Upper lobe of left lung (tissue), 4 donors: Measurements from ENCODE around the gene ZBTB8A.

ENCODE experiments used
- POLR2A ChIP-seq, 4 donors: fragments of 450-650 bp; IDR thresholded peaks; one replicate each; pipeline ENCODE4 v1.5.1; 2016 to 2017; ENCODE audit warnings: antibody characterized with exemption in 4 of 4, mild to moderate bottlenecking in 2 of 4
- POLR2AphosphoS5 ChIP-seq, 2 donors: sonication (generic); formaldehyde crosslinking; IDR thresholded peaks; one replicate each; pipeline ENCODE4 v1.5.1; 2017; ENCODE audit warnings: antibody characterized with exemption in 2 of 2
- TF ChIP-seq, protein P1 (sequence below), 6 experiments: fragments of 450-650 bp in 4 of 6; fragments of 200-600 bp in 2 of 6; sonication (generic) in 2 of 6; IDR thresholded peaks; one replicate each; pipeline ENCODE4 v1.5.1; 2016 to 2019; ENCODE audit warnings: antibody characterized with exemption in 6 of 6

- TF ChIP-seq, protein P1, sequence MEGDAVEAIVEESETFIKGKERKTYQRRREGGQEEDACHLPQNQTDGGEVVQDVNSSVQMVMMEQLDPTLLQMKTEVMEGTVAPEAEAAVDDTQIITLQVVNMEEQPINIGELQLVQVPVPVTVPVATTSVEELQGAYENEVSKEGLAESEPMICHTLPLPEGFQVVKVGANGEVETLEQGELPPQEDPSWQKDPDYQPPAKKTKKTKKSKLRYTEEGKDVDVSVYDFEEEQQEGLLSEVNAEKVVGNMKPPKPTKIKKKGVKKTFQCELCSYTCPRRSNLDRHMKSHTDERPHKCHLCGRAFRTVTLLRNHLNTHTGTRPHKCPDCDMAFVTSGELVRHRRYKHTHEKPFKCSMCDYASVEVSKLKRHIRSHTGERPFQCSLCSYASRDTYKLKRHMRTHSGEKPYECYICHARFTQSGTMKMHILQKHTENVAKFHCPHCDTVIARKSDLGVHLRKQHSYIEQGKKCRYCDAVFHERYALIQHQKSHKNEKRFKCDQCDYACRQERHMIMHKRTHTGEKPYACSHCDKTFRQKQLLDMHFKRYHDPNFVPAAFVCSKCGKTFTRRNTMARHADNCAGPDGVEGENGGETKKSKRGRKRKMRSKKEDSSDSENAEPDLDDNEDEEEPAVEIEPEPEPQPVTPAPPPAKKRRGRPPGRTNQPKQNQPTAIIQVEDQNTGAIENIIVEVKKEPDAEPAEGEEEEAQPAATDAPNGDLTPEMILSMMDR (IDR thresholded peaks at IDR 0.05), result no peak
- TF ChIP-seq POLR2AphosphoS5 (IDR thresholded peaks at IDR 0.05), result no peak
- TF ChIP-seq POLR2A (IDR thresholded peaks at IDR 0.05), result no peak
Measured at GRCh38 chr1:32557812-32558211, 18.6 kb downstream of the ZBTB8A start.
